GM18502 (cell line): ENCODE data around the gene SLC19A1.

Experiments
- ATAC-seq: cut with Tn5 transposase; IDR thresholded peaks from one replicate; pipeline ENCODE4 v1.9.1; 2021; ENCODE audit warnings: mild to moderate bottlenecking; ENCODE audit not compliant: unreplicated experiment, poor library complexity

SLC19A1 gene

GRCh38 chr21:45559216-45560105 is 17.2 kb upstream of the SLC19A1 start:
- no peak for ATAC-seq

- ATAC-seq, result no peak
Observed at GRCh38 chr21:45558044-45558721, 15.9 kb upstream of the SLC19A1 start.

GRCh38 chr21:45557616-45558043 is 15.4 kb upstream of the SLC19A1 start:
- ATAC-seq, result no peak

- no peak for ATAC-seq
Observed at GRCh38 chr21:45556645-45557615, 14.7 kb upstream of the SLC19A1 start.

GRCh38 chr21:45556302-45556644 is 14.0 kb upstream of the SLC19A1 start:
- no peak for ATAC-seq

- no peak for ATAC-seq
Observed at GRCh38 chr21:45555557-45556301, 13.5 kb upstream of the SLC19A1 start.

GRCh38 chr21:45555251-45555556 is 13.0 kb upstream of the SLC19A1 start:
- ATAC-seq, result no peak

- peak; percentile 59 for ATAC-seq
Observed at GRCh38 chr21:45554477-45555175, 12.4 kb upstream of the SLC19A1 start.

GRCh38 chr21:45552696-45553391 is 10.6 kb upstream of the SLC19A1 start:
- ATAC-seq, result no peak

GRCh38 chr21:45551783-45552695 is 9.8 kb upstream of the SLC19A1 start:
- ATAC-seq, result no peak

- ATAC-seq, result no peak
Observed at GRCh38 chr21:45551316-45551715, 9.1 kb upstream of the SLC19A1 start.

GRCh38 chr21:45550522-45551210 is 8.4 kb upstream of the SLC19A1 start:
- ATAC-seq, result peak; percentile 60

- peak; percentile 38 for ATAC-seq
Observed at GRCh38 chr21:45549626-45550463, 7.6 kb upstream of the SLC19A1 start.

- no peak for ATAC-seq
Observed at GRCh38 chr21:45548711-45549491, 6.7 kb upstream of the SLC19A1 start.

- no peak for ATAC-seq
Observed at GRCh38 chr21:45547545-45547900, 5.3 kb upstream of the SLC19A1 start.
